HL-60 (cell line): ENCODE results near the gene NKAIN4.

ENCODE experiments used
- DNase-seq, 2 experiments: peaks; one replicate each; pipeline ENCODE4 v3.0.0-alpha.2; 2010 to 2020; ENCODE audit warnings: low read depth in 1 of 2, low spot score in 1 of 2
- H3K27ac ChIP-seq: fragments of 250-450 bp; sonication (Bioruptor Pico); replicated peaks from 2 replicates; pipeline ENCODE4 v1.5.1; 2020; ENCODE audit warnings: mild to moderate bottlenecking, moderate library complexity
- H3K27me3 ChIP-seq: fragments of 250-450 bp; sonication (Bioruptor Pico); 2 replicates; pipeline ENCODE4 v1.5.1; 2021; ENCODE audit warnings: mild to moderate bottlenecking, moderate library complexity; ENCODE audit not compliant: insufficient read depth, poor library complexity, severe bottlenecking
- H3K4me3 ChIP-seq: replicated peaks from 2 replicates; pipeline ENCODE4 v1.5.1; 2011; ENCODE audit warnings: mild to moderate bottlenecking, control low read depth, low read length; ENCODE audit not compliant: insufficient read depth
- CTCF ChIP-seq: IDR thresholded peaks from one replicate; pipeline ENCODE4 v1.5.1; 2011; ENCODE audit warnings: low read length, control low read depth, inconsistent platforms; ENCODE audit not compliant: insufficient read depth
- GABPA ChIP-seq: IDR thresholded peaks from 2 replicates; pipeline ENCODE4 v1.6.1; 2012; ENCODE audit warnings: low read depth
- POLR2AphosphoS5 ChIP-seq: IDR thresholded peaks from 2 replicates; pipeline ENCODE4 v1.6.1; 2012; ENCODE audit warnings: low read depth
- REST ChIP-seq: IDR thresholded peaks from 2 replicates; pipeline ENCODE4 v1.6.1; 2012; ENCODE audit warnings: low read depth; ENCODE audit not compliant: insufficient replicate concordance
- SPI1 ChIP-seq: IDR thresholded peaks from 2 replicates; pipeline ENCODE4 v1.6.1; 2012; ENCODE audit warnings: low read depth, mild to moderate bottlenecking, borderline replicate concordance

Gene NKAIN4

GRCh38 chr20:63249891-63250290, 4.4 kb downstream of the NKAIN4 start:
- Histone ChIP-seq H3K27me3 (peaks cover 38% of the 10 kb centered on the region), H3K27ac (no peak overlapping the region)
- no peak for TF ChIP-seq SPI1
- TF ChIP-seq GABPA = no peak
- no peak for TF ChIP-seq CTCF
- TF ChIP-seq REST = no peak

GRCh38 chr20:63248835-63249591, 5.2 kb downstream of the NKAIN4 start:
- TF ChIP-seq CTCF (no peak), GABPA (no peak), POLR2AphosphoS5 (no peak), REST (no peak), SPI1 (no peak)
- no peak for DNase-seq
- peaks cover 34% of the 10 kb centered on the region for H3K27me3 ChIP-seq
- H3K27ac ChIP-seq = no peak overlapping the region
- no peak overlapping the region for H3K4me3 ChIP-seq

More at GRCh38 chr20:63249891-63250290, 4.4 kb downstream of the NKAIN4 start:
- DNase-seq = no peak
- H3K4me3 ChIP-seq = no peak overlapping the region

GRCh38 chr20:63247671-63248228, 6.5 kb downstream of the NKAIN4 start:
- TF ChIP-seq POLR2AphosphoS5 (no peak), SPI1 (no peak), CTCF (no peak), GABPA (no peak), REST (no peak)
- DNase-seq = no peak
- Histone ChIP-seq H3K27ac (no peak overlapping the region), H3K4me3 (no peak overlapping the region), H3K27me3 (peaks cover 26% of the 10 kb centered on the region)
